HG02973 (cell line): Measurements from ENCODE around the gene RAB11FIP3.

Experiments
- ATAC-seq: cut with Tn5 transposase; IDR thresholded peaks from one replicate; pipeline ENCODE4 v1.9.1; 2021; ENCODE audit warnings: moderate library complexity; ENCODE audit not compliant: unreplicated experiment

RAB11FIP3 gene

DNA sequence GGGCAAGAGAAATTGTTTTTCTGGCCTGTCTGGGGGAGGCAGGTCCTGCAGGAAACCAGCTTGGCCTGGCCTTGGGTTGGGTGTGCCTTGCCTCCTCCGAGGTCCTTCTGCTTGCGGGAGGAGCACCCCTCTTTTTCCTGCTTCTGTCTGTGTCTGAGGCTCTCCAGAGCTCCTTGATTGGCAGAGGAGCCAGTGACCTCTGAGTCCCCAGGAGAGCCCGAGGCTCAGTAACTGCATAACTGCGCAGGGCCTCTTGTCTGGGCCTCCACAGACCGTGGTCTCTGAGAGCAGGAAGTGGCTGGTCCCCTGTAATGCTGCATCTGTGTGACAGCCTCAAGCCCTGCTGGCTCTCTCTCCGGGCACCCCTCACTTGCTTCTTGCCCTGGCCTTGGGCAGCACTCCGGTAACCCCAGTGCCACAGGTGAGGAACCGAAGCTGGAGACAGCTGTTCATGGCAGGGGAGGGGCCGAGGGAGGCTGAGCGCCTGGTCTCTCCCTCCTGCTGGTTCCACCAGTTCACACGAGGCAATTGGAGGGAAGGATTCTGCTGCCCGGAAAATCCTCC, 103.6 kb downstream of the RAB11FIP3 start:
- no peak for ATAC-seq

DNA sequence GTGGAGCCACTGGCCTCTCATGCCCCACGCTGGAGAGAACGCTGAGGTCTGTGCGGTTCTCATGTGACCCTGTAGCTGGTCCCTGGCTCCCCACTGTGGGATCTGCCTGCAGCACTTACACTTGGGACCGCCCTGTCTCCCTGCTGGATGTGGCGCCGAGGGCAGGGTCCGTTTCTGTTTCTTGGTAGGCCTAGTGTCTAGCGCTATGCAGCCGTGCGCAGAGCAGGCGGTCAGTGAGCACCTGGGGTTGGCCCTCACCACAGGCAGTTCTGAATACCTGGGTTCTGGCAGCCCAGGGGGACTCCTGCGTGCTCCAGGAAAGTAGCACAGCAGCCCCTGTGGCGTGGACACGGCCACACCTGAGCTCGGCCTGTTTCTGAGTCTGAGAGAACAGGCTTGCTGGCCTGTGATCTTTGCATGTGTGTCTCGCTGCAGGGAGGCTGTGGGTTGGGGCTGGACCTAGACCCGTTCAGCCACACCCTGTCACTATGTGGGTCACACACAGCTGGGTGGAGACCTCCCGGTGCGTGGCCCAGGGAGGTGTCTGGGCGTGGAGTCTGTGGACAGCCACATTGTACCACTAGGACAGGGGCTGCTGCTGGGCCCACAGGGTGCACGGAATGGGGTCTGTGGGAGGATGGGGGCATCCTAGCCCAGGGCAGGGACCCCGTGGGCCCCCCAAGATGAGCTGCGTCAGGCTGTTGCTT, 104.8 kb downstream of the RAB11FIP3 start:
- no peak for ATAC-seq

GRCh38 chr16:531494-532125, 106.2 kb downstream of the RAB11FIP3 start:
- no peak for ATAC-seq

- ATAC-seq, result no peak
These were observed 108.1 kb downstream of the RAB11FIP3 start for GRCh38 chr16:533391-534123.

- no peak for ATAC-seq
These were observed 108.7 kb downstream of the RAB11FIP3 start for GRCh38 chr16:534135-534534.

- ATAC-seq, result no peak
These were observed 109.5 kb downstream of the RAB11FIP3 start for GRCh38 chr16:534856-535445.

- ATAC-seq, result no peak
These were observed 110.3 kb downstream of the RAB11FIP3 start for GRCh38 chr16:535446-536405.

GRCh38 chr16:536746-537145, 111.3 kb downstream of the RAB11FIP3 start:
- ATAC-seq, result no peak

DNA sequence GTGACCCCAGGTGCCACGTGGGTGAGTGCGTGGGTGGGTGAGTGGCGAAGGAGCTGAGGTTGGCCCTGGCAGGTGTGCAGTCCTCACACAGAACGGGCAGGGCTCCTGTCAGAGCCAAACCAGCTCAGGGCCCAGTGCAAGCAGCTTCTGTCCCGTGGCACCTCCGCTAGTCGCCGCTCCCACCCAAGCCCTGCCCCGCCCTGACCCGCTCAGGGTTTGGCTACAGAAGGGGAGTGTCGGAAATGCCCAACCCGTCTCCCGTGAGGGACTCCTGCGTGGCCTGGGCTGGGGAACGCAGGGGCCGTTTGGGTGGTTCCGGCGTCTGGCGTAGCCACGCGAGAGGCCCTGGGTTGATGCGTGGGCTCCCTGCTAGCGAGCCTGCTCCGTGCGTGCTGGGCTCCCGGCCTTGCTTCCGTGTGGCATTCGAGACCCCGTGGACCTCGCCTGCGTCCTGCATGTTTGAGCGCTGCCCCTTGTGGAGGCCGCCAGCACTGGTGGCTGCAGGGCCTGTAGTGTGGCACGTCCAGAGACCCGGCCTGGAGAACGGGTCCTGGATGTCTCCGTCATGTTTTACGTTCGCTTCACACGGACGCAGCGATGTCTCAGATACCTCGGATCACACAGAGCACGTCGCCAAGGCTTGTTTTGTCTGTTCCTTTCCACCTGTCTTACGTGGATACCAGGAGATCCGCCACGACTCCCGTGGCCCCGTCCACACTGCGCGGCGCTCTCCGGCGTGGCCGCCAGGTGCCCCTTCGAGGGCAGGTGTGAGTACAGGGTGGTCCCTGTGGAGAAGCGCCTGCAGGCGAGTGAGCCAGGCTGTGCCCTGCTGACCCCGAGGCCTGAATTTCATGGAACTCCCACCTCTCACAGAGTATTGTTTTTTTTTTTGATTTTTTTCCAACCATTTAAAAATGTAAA, 112.2 kb downstream of the RAB11FIP3 start:
- ATAC-seq, result no peak

- ATAC-seq, result no peak
These were observed 114.6 kb downstream of the RAB11FIP3 start for GRCh38 chr16:539901-540530.

DNA sequence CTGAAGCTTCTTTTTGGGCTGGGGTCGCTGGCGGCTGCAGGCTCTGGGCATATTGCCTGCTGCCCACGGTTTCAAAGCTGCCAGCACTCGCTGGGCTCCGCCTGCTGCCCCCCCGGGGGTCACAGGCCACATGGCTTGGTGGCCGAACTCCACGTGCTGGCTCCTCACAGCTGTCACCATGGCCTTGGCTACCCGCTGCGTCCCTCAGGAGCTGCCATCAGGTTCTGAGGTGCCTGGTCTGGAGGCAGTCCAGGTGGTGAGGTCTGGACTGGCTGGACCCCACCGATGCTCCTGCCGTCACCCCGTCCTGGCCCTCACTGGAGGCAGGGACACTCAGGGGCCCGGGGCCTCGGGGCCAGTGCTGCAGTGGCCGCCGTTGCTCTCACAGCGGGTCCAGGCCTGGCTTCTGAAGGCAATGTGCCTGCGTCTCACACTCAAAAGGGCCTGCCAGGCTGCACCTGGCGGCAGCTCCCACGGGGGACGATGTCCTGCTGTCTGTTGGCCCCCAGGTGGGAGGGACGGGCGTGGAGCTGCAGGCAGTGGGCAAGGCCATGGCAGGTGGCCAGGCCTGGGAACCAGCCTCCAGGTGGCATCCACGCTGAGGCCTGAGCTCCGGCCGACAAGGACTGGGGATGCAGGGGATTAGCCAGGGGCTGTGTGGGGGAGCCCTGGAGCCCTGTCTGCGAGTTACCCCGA, 115.3 kb downstream of the RAB11FIP3 start:
- no peak for ATAC-seq

DNA sequence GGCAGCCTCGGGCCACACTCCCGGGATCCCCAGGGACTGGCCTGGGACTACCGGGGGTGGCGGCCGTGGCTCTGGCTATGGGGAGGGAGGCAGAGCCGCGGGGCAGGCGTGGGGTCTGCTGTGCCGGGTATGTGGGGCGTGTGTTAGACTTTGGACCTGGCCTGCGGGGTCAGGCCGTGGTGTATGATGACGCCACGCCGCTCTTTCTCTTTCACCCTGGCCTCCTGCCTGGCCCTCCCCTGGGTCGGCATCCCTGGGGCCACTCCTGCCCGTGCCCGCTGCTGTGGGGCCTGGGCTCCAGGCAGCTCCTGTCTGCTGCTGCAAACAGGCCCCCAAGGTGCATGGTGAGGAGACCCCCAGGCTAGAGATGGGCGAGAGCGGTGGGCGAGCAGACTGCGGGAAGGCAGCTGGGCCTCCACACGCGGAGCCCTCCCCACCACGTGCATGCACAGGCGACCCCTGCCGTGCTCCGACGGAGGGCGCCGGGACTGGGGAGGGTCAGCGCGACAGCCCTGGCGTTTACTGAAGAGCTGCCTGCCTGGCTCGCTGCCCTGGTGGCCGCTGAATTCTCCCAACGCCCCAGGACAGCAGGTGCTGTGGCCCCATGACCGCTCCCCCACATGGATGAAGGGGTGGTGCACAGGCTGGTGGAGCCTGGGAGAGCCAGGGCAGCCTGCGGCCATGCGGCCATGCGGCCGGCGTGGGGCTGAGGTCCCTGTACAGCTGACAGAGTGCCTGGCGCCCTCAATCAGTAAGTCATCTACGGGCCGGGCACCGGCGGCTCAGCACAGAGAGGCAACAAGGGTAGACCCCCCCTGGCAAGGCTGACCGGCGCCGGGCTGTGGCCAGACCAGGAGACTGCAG, 118.1 kb downstream of the RAB11FIP3 start:
- no peak for ATAC-seq

GRCh38 chr16:544517-544916, 119.1 kb downstream of the RAB11FIP3 start:
- ATAC-seq, result no peak

- no peak for ATAC-seq
These were observed 121.7 kb downstream of the RAB11FIP3 start for GRCh38 chr16:546909-547770.

- no peak for ATAC-seq
These were observed 123.1 kb downstream of the RAB11FIP3 start for GRCh38 chr16:548586-548985.
